ENCODE measurements around the gene FANCC. TPM values are rescaled to one million over a fixed set of nuclear protein-coding genes. Genes with fewer than 3 reads are reported as not detected.
A peak's percentile ranks its signal among the peaks of the same experiment; 100 is the strongest.

FANCC gene
- total and polyA plus RNA-seq, 2 of the 13 experiments (the other 11 are each of a cell fraction or from before 2014, with no cell fraction given) = 7.4 to 8.6 TPM

DNA sequence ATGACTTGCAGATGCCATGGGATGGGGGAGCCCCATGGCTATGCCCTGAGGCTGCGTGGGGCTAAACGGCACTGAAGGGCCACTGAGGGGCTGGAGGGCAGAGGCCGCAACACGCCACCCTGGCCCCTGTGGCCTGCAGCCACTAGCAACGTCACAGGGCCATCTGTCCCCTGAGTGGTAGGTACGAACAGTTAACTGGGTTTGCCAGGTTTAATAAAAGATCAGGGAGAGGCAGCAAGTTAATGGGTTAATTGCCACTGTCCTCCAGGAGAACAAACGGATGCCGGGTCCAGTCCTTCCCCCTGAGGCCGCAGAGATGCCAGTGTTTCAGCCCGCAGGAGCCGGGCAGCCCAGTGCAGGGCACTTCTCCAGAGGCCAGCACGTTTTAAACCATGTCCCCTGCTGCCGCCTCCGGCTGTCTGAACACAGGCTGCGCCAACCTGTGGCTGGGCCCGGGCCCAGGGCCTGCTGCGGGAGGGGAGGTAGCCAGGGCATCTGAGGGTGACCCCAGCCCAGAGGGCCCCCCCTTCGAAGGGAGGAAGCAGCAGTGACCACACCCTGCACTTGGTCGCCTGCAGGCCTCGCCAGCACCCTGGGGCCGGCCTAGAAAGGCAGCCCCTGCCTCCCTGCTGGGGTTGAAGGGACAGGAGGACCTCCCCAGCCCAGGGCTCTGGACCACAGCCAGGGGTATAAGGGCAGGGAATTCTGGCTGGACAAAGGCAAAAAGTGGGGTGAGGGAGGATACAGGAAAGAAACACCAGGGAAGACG, 227.3 kb downstream of the FANCC start:
- H3K4me2 ChIP-seq (ENCODE audit: low read depth, low read length) = no peak overlapping the region
- ChIA-PET CTCF (ENCODE audit: low intra/inter-chr PET ratio, low total read pairs) (no interaction called here), POLR2A (no interaction called here)
- peaks cover 3% of the 10 kb centered on the region; the same call in 1 of the 2 replicates for H4K20me1 ChIP-seq (ENCODE audit: insufficient read depth, low read length)
- BruUV-seq (replicated peaks) = no TSS peak
- H3K9ac ChIP-seq (ENCODE audit: insufficient read depth, low read depth, low read length) = no peak overlapping the region
- FAIRE-seq = no peak
- H3K79me2 ChIP-seq (ENCODE audit: insufficient read depth, low read length) = no peaks in the 10 kb centered on the region
- H3K36me3 ChIP-seq (replicated peaks in 1 of 2; ENCODE audit: control insufficient read depth in 1 of 2, insufficient read depth in 2 of 2, low read length in 2 of 2) = peaks cover 19 to 31% of the 10 kb centered on the region in 2 experiments
- no peak overlapping the region for H3K27ac ChIP-seq (ENCODE audit: extremely low read length, insufficient read depth, low read length)
- no peak overlapping the region for H3K4me3 ChIP-seq (replicated peaks in 1 of 3; ENCODE audit: insufficient read depth in 1 of 3, low read depth in 2 of 3, low read length in 3 of 3)
- peaks cover 18% of the 10 kb centered on the region for H3K4me1 ChIP-seq (ENCODE audit: insufficient read depth, low read length)
- no peak for DNase-seq (ENCODE audit: low spot score)
- no peak overlapping the region for H2AFZ ChIP-seq (ENCODE audit: low read length)
- H3K9me3 ChIP-seq (ENCODE audit: low read length) = no peaks in the 10 kb centered on the region
- H3K27me3 ChIP-seq (ENCODE audit: control insufficient read depth in 1 of 2, insufficient read depth in 2 of 2, low read length in 2 of 2) = no peaks in the 10 kb centered on the region; a peak in 1 of 5 replicates
- intact Hi-C loops (cut with micrococcal nuclease; ENCODE audit: unreplicated experiment) = no loop called here
- WGBS (ENCODE audit: low lambda C conversion rate) = 92% methylated on average over 12 of the region's 22 CpGs
- in situ Hi-C loops (cut with HindIII; ENCODE audit: extremely low pct_ligation_motif_present, low pct_unique_long_range_greater_than_20kb) = no loop called here
- peak; percentile 16 for ATAC-seq
- no peak for TF ChIP-seq ZNF773 (CRISPR knock-in tag; IDR thresholded peaks at IDR 0.05; ENCODE audit: borderline replicate concordance)
- no peak for TF ChIP-seq PRMT3 (CRISPR knock-in tag; IDR thresholded peaks at IDR 0.05; ENCODE audit: borderline replicate concordance, low read depth)
- TF ChIP-seq, protein P1, sequence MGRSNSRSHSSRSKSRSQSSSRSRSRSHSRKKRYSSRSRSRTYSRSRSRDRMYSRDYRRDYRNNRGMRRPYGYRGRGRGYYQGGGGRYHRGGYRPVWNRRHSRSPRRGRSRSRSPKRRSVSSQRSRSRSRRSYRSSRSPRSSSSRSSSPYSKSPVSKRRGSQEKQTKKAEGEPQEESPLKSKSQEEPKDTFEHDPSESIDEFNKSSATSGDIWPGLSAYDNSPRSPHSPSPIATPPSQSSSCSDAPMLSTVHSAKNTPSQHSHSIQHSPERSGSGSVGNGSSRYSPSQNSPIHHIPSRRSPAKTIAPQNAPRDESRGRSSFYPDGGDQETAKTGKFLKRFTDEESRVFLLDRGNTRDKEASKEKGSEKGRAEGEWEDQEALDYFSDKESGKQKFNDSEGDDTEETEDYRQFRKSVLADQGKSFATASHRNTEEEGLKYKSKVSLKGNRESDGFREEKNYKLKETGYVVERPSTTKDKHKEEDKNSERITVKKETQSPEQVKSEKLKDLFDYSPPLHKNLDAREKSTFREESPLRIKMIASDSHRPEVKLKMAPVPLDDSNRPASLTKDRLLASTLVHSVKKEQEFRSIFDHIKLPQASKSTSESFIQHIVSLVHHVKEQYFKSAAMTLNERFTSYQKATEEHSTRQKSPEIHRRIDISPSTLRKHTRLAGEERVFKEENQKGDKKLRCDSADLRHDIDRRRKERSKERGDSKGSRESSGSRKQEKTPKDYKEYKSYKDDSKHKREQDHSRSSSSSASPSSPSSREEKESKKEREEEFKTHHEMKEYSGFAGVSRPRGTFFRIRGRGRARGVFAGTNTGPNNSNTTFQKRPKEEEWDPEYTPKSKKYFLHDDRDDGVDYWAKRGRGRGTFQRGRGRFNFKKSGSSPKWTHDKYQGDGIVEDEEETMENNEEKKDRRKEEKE (IDR thresholded peaks at IDR 0.05) = no peak
- peak; percentile 98 for TF ChIP-seq AGO2 (optimal IDR thresholded peaks at IDR 0.05; ENCODE audit: low read depth, low read length)
- TF ChIP-seq, protein P2, sequence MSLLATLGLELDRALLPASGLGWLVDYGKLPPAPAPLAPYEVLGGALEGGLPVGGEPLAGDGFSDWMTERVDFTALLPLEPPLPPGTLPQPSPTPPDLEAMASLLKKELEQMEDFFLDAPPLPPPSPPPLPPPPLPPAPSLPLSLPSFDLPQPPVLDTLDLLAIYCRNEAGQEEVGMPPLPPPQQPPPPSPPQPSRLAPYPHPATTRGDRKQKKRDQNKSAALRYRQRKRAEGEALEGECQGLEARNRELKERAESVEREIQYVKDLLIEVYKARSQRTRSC (CRISPR knock-in tag; IDR thresholded peaks at IDR 0.05; ENCODE audit: low read depth) = no peak
- TF ChIP-seq ATF1 (CRISPR knock-in tag; IDR thresholded peaks at IDR 0.05) = no peak
- TF ChIP-seq, protein P3, sequence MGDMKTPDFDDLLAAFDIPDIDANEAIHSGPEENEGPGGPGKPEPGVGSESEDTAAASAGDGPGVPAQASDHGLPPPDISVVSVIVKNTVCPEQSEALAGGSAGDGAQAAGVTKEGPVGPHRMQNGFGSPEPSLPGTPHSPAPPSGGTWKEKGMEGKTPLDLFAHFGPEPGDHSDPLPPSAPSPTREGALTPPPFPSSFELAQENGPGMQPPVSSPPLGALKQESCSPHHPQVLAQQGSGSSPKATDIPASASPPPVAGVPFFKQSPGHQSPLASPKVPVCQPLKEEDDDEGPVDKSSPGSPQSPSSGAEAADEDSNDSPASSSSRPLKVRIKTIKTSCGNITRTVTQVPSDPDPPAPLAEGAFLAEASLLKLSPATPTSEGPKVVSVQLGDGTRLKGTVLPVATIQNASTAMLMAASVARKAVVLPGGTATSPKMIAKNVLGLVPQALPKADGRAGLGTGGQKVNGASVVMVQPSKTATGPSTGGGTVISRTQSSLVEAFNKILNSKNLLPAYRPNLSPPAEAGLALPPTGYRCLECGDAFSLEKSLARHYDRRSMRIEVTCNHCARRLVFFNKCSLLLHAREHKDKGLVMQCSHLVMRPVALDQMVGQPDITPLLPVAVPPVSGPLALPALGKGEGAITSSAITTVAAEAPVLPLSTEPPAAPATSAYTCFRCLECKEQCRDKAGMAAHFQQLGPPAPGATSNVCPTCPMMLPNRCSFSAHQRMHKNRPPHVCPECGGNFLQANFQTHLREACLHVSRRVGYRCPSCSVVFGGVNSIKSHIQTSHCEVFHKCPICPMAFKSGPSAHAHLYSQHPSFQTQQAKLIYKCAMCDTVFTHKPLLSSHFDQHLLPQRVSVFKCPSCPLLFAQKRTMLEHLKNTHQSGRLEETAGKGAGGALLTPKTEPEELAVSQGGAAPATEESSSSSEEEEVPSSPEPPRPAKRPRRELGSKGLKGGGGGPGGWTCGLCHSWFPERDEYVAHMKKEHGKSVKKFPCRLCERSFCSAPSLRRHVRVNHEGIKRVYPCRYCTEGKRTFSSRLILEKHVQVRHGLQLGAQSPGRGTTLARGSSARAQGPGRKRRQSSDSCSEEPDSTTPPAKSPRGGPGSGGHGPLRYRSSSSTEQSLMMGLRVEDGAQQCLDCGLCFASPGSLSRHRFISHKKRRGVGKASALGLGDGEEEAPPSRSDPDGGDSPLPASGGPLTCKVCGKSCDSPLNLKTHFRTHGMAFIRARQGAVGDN (CRISPR knock-in tag; IDR thresholded peaks at IDR 0.05) = peak; percentile 4; the same call in 1 of the 2 replicates
- no peak for TF ChIP-seq SKI (IDR thresholded peaks at IDR 0.05; ENCODE audit: partially characterized antibody)
- TF ChIP-seq ZNF20 (CRISPR knock-in tag; IDR thresholded peaks at IDR 0.05) = no peak
- TF ChIP-seq POLR2G (IDR thresholded peaks at IDR 0.05; ENCODE audit: low read depth, low read length) = peak; percentile 7
- TF ChIP-seq ZNF577 (CRISPR knock-in tag; IDR thresholded peaks at IDR 0.05; ENCODE audit: borderline replicate concordance, low read depth) = no peak
- TF ChIP-seq SRF (IDR thresholded peaks at IDR 0.05; ENCODE audit: low read depth, low read length) = no peak
- no peak for TF ChIP-seq MTF1 (CRISPR knock-in tag; IDR thresholded peaks at IDR 0.05)
- no peak for TF ChIP-seq KAT7 (CRISPR knock-in tag; IDR thresholded peaks at IDR 0.05; ENCODE audit: borderline replicate concordance)
- no peak for TF ChIP-seq ZIK1 (CRISPR knock-in tag; IDR thresholded peaks at IDR 0.05; ENCODE audit: borderline replicate concordance, low read depth)
- peak in 1 of 2 experiments; percentile 6; a peak in 1 of 4 replicates for TF ChIP-seq POLR2A (IDR thresholded peaks at IDR 0.05; ENCODE audit: insufficient read depth in 1 of 2, low read depth in 2 of 2, low read length in 2 of 2)
- no peak for TF ChIP-seq NR2F6 (IDR thresholded peaks at IDR 0.05)
- no peak for TF ChIP-seq NR2F6 (CRISPR knock-in tag; IDR thresholded peaks at IDR 0.05)
